ENCODE measurements around the gene RABGAP1L.
A peak's percentile ranks its signal among the peaks of the same experiment; 100 is the strongest.

The RABGAP1L gene

GRCh38 chr1:174988986-174989385 lies 829.7 kb downstream of the RABGAP1L start:
- TF ChIP-seq, protein P1, sequence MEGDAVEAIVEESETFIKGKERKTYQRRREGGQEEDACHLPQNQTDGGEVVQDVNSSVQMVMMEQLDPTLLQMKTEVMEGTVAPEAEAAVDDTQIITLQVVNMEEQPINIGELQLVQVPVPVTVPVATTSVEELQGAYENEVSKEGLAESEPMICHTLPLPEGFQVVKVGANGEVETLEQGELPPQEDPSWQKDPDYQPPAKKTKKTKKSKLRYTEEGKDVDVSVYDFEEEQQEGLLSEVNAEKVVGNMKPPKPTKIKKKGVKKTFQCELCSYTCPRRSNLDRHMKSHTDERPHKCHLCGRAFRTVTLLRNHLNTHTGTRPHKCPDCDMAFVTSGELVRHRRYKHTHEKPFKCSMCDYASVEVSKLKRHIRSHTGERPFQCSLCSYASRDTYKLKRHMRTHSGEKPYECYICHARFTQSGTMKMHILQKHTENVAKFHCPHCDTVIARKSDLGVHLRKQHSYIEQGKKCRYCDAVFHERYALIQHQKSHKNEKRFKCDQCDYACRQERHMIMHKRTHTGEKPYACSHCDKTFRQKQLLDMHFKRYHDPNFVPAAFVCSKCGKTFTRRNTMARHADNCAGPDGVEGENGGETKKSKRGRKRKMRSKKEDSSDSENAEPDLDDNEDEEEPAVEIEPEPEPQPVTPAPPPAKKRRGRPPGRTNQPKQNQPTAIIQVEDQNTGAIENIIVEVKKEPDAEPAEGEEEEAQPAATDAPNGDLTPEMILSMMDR (IDR thresholded peaks at IDR 0.05), result no peak
- H3K27ac ChIP-seq, result no peak overlapping the region
- no peak for DNase-seq (ENCODE audit: low spot score)
- no peak overlapping the region for H3K4me3 ChIP-seq

DNA sequence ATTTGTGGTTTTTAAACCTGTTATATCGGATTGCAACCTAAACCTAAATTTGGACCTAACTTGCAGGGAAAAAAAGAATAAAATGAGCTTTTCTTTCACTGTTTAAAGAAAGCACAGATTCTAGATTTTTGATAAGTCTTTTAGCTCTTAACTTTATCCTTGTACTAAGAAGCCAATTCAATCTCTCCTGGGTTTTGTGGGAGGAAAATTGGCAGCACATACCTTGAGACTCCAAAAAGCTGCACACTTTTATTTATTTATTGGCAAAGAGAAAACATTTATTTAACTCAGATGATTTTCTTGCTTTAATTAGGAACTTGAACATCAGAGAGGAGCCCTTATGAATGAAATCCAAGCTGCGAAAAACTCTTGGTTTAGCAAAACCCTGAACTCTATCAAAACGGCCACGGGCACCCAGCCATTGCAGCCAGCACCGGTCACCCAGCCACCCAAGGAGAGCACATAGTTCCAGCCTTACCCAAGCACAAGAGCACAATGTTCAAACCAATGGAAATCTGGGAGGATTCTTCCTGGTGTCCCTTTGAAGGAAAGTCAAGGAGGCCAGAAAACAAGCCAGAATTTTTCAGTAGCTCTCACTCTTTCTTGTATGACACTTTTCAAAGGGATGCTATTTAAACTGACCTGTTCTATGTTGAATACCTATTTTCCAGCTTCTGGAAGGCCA lies 830.4 kb downstream of the RABGAP1L start:
- TF ChIP-seq, protein P1 (IDR thresholded peaks at IDR 0.05), result no peak
- DNase-seq (ENCODE audit: low spot score), result no peak
- Histone ChIP-seq H3K27ac (peak overlapping the region in 1 of 2 donors; percentile 67), H3K4me3 (peak overlapping the region; percentile 66)

GRCh38 chr1:174990382-174990999 lies 831.2 kb downstream of the RABGAP1L start:
- Histone ChIP-seq H3K4me3 (peak overlapping the region; percentile 66), H3K27ac (peak overlapping the region; percentile 53 to 78)
- DNase-seq (ENCODE audit: low spot score), result no peak
- TF ChIP-seq, protein P1 (IDR thresholded peaks at IDR 0.05), result no peak

DNA sequence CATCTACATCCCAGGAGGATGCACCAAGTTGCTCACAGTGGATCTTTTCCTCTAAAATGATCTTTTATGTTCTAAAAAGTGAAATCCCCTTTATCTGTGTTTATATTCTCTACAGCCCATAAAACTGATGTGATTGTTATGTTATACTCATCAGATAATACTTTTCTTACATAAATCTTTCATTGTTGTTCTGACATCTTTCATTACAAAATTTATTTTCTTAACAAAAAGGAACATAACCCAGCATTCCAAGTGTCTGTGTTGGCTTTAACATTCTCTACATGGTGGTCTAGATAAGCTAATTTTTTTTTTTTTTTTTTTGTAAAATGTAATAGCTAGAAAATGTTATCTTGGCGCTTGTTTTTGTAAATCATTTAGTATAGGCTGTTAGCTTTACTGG lies 832.2 kb downstream of the RABGAP1L start:
- TF ChIP-seq, protein P1 (IDR thresholded peaks at IDR 0.05), result no peak
- Histone ChIP-seq H3K27ac (no peak overlapping the region), H3K4me3 (no peak overlapping the region)
- DNase-seq (ENCODE audit: low spot score), result no peak

GRCh38 chr1:174995121-174995520 lies 835.8 kb downstream of the RABGAP1L start:
- no peak for DNase-seq (ENCODE audit: low spot score)
- no peak overlapping the region for H3K27ac ChIP-seq
- TF ChIP-seq, protein P1 (IDR thresholded peaks at IDR 0.05), result no peak
- no peak overlapping the region for H3K4me3 ChIP-seq

DNA sequence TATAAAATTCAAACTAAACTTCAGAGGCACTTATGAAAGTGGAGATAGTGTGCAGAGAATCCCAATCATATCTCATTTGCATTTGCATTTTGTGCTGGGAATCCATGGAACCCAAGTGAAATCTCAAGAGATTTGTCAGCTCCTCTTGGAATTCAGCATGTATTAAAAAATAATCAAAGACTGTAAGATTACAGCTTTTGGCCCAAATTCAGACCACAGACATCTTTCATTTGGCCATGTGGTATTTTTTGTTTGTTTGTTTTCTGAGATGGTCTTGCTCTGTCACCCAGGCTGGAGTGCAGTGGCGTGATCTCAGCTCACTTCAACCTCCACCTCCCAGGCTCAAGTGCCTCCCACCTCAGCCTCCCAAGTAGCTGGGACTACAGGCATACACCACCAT lies 836.6 kb downstream of the RABGAP1L start:
- no peak overlapping the region for H3K4me3 ChIP-seq
- no peak overlapping the region for H3K27ac ChIP-seq
- TF ChIP-seq, protein P1 (IDR thresholded peaks at IDR 0.05), result no peak
- DNase-seq (ENCODE audit: low spot score), result no peak

- no peak overlapping the region for H3K27ac ChIP-seq
- no peak for DNase-seq (ENCODE audit: low spot score)
- H3K4me3 ChIP-seq, result no peak overlapping the region
- TF ChIP-seq, protein P1 (IDR thresholded peaks at IDR 0.05), result no peak
These were observed 837.2 kb downstream of the RABGAP1L start for GRCh38 chr1:174996476-174996875.

Measured in coronary artery (tissue), 2 donors.